ENCODE data around the gene ERG28. TPM values are rescaled to one million over a fixed set of nuclear protein-coding genes. Genes with fewer than 3 reads are reported as not detected.

ERG28 gene
- polyA plus RNA-seq, 1 of the 3 experiments (the other 2 are of a cell fraction): 14.8 TPM

GRCh38 chr14:75609116-75609515, 51.6 kb downstream of the ERG28 start:
- Histone ChIP-seq H3F3A (replicated peaks; ENCODE audit: insufficient read depth) (no peaks in the 10 kb centered on the region), H3K27me3 (ENCODE audit: insufficient read depth) (peaks cover 40% of the 10 kb centered on the region), H3K4me1 (ENCODE audit: control insufficient read depth in 1 of 2, insufficient read depth in 2 of 2, low read depth in 1 of 2, low read length in 1 of 2) (no peaks in the 10 kb centered on the region), H3K4me2 (no peak overlapping the region), H2AFZ (ENCODE audit: low read depth) (no peak overlapping the region), H3K36me3 (replicated peaks in 1 of 2; ENCODE audit: control insufficient read depth in 1 of 2, insufficient read depth in 2 of 2, low read length in 1 of 2) (no peaks in the 10 kb centered on the region), H3K79me2 (ENCODE audit: insufficient read depth) (no peaks in the 10 kb centered on the region), H3K9me3 (no peaks in the 10 kb centered on the region), H3K4me3 (ENCODE audit: low read depth in 2 of 2, low read length in 1 of 2) (no peak overlapping the region), H4K20me1 (ENCODE audit: insufficient read depth) (no peaks in the 10 kb centered on the region), H3K9me2 (no peaks in the 10 kb centered on the region), H3K9ac (no peak overlapping the region), H3K27ac (ENCODE audit: low read depth in 2 of 2, low read length in 1 of 2) (no peak overlapping the region)
- ChIA-PET POLR2A (no interaction called here), CTCF (interaction anchor here (0.7 to 1.2 kb wide), 3 partner anchors 10 to 100 kb away, joined by 3 to 5 read pairs (median 3); no protein-coding TSS in a partner anchor)
- TF ChIP-seq TAF1 (IDR thresholded peaks at IDR 0.05; ENCODE audit: borderline replicate concordance, low read depth, low read length): no peak
- TF ChIP-seq MAX (IDR thresholded peaks at IDR 0.05; ENCODE audit: low read depth): no peak
- no peak for TF ChIP-seq RAD21 (IDR thresholded peaks at IDR 0.05; ENCODE audit: low read length)
- no peak for TF ChIP-seq RCOR1 (IDR thresholded peaks at IDR 0.05; ENCODE audit: low read length)
- no peak for TF ChIP-seq RXRA (IDR thresholded peaks at IDR 0.05; ENCODE audit: borderline replicate concordance, low read depth)
- no peak for TF ChIP-seq GATA2 (CRISPR knock-in tag; IDR thresholded peaks at IDR 0.05)
- no peak for TF ChIP-seq FOXJ3 (CRISPR knock-in tag; IDR thresholded peaks at IDR 0.05)
- TF ChIP-seq FOXM1 (IDR thresholded peaks at IDR 0.05; ENCODE audit: low read depth): no peak
- TF ChIP-seq MEF2A (IDR thresholded peaks at IDR 0.05; ENCODE audit: borderline replicate concordance, low read depth): no peak
- no peak for TF ChIP-seq PBX3 (IDR thresholded peaks at IDR 0.05)
- TF ChIP-seq USF1 (IDR thresholded peaks at IDR 0.05; ENCODE audit: borderline replicate concordance, low read depth): no peak
- DNase-seq: no peak
- WGBS (ENCODE audit: low lambda C conversion rate): 48% methylated on average over 4 of the region's 4 CpGs

- ChIA-PET CTCF (interaction anchor here (0.6 to 1.1 kb wide), 3 partner anchors 28 to 567 kb away, joined by 3 read pairs; no protein-coding TSS in a partner anchor), POLR2A (interaction anchor here (0.6 kb wide), 1 partner anchor 52 kb away, joined by 3 read pairs; no protein-coding TSS in a partner anchor)
- 50% methylated on average over 10 of the region's 12 CpGs for WGBS (ENCODE audit: low lambda C conversion rate)
- peaks cover 45% of the 10 kb centered on the region for H3K27me3 ChIP-seq (ENCODE audit: insufficient read depth)
- no peaks in the 10 kb centered on the region for H3K79me2 ChIP-seq (ENCODE audit: insufficient read depth)
- no peak overlapping the region for H3K4me3 ChIP-seq (ENCODE audit: low read depth in 2 of 2, low read length in 1 of 2)
- H3K4me2 ChIP-seq: no peak overlapping the region
- H3K27ac ChIP-seq (ENCODE audit: low read depth in 2 of 2, low read length in 1 of 2): no peak overlapping the region
- no peak overlapping the region for H2AFZ ChIP-seq (ENCODE audit: low read depth)
- no peaks in the 10 kb centered on the region for H3K36me3 ChIP-seq (replicated peaks in 1 of 2; ENCODE audit: control insufficient read depth in 1 of 2, insufficient read depth in 2 of 2, low read length in 1 of 2)
- H3K9ac ChIP-seq: no peak overlapping the region
- H3K4me1 ChIP-seq (ENCODE audit: control insufficient read depth in 1 of 2, insufficient read depth in 2 of 2, low read depth in 1 of 2, low read length in 1 of 2): no peaks in the 10 kb centered on the region; a peak in 1 of 4 replicates
- no peaks in the 10 kb centered on the region for H4K20me1 ChIP-seq (ENCODE audit: insufficient read depth)
- H3F3A ChIP-seq (replicated peaks; ENCODE audit: insufficient read depth): no peaks in the 10 kb centered on the region
- DNase-seq: no peak
- H3K9me2 ChIP-seq: no peaks in the 10 kb centered on the region
- no peak for TF ChIP-seq MXI1 (IDR thresholded peaks at IDR 0.05; ENCODE audit: low read depth, low read length)
- no peak for TF ChIP-seq RXRA (IDR thresholded peaks at IDR 0.05; ENCODE audit: borderline replicate concordance, low read depth)
- no peak for TF ChIP-seq JUND (IDR thresholded peaks at IDR 0.05)
- no peak for TF ChIP-seq NFIC (IDR thresholded peaks at IDR 0.05; ENCODE audit: borderline replicate concordance)
- TF ChIP-seq YY1 (IDR thresholded peaks at IDR 0.05; ENCODE audit: low read depth): no peak
- TF ChIP-seq FOXM1 (IDR thresholded peaks at IDR 0.05; ENCODE audit: low read depth): no peak
- H3K9me3 ChIP-seq: no peaks in the 10 kb centered on the region
Measured at GRCh38 chr14:75607842-75608640, 52.6 kb downstream of the ERG28 start.

Measured in SK-N-SH (cell line).